ENCODE measurements around the gene CAPN6.

GRCh38 chrX:111244235-111244750 is 26.0 kb downstream of the CAPN6 start:
- TF ChIP-seq REST (IDR thresholded peaks at IDR 0.05; ENCODE audit: insufficient replicate concordance, low read depth) (no peak), CTCF (IDR thresholded peaks at IDR 0.05; ENCODE audit: insufficient read depth, low read length) (peak; percentile 19)
